Measurements from ENCODE around the gene TMEM205. TPM values are rescaled to one million over a fixed set of nuclear protein-coding genes. Genes with fewer than 3 reads are reported as not detected.

Gene TMEM205
- total RNA-seq, 2 experiments from 2014 or later: 39.9 to 58.9 TPM

DNA sequence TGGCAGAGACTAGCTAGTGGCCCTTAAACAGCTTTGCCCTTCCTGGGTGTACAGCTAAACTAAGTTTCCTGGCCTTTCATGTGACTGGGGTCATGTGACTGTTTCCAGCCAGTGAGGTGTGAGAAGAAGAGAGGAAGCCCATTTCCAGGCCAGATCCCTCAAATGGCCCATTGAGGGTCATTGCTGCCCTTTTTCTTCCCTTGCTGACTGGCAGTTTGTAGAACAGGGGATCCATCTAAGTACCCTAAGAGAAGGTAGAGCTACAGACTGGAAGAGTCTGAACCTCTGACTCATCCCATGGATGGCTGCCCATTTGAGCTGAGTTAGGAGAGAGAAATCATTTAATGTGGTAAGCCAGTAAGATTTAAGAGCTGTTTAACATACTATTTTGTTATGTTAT lies 31.2 kb upstream of the TMEM205 start:
- Histone ChIP-seq H3K4me3 (ENCODE audit: low read depth, low read length, poor library complexity, severe bottlenecking) (peak overlapping the region; percentile 87), H3K4me1 (ENCODE audit: insufficient read depth, low read length, poor library complexity, severe bottlenecking) (peaks cover 57% of the 10 kb centered on the region), H4K20me1 (ENCODE audit: insufficient read depth, low read length) (no peaks in the 10 kb centered on the region), H3K36me3 (ENCODE audit: insufficient read depth, low read length) (peaks cover 18% of the 10 kb centered on the region; the same call in 1 of the 2 replicates), H2AFZ (ENCODE audit: low read length) (peak overlapping the region; percentile 77), H3K9me3 (ENCODE audit: low read length) (no peaks in the 10 kb centered on the region), H3K9me2 (ENCODE audit: insufficient read depth, low read length) (no peaks in the 10 kb centered on the region), H3K4me2 (ENCODE audit: low read length) (peak overlapping the region; percentile 73), H3K27ac (ENCODE audit: low read depth, low read length, poor library complexity, severe bottlenecking) (peak overlapping the region; percentile 80), H3K79me2 (ENCODE audit: insufficient read depth, low read depth, low read length) (peaks cover 26% of the 10 kb centered on the region)
- TF ChIP-seq, protein P1, sequence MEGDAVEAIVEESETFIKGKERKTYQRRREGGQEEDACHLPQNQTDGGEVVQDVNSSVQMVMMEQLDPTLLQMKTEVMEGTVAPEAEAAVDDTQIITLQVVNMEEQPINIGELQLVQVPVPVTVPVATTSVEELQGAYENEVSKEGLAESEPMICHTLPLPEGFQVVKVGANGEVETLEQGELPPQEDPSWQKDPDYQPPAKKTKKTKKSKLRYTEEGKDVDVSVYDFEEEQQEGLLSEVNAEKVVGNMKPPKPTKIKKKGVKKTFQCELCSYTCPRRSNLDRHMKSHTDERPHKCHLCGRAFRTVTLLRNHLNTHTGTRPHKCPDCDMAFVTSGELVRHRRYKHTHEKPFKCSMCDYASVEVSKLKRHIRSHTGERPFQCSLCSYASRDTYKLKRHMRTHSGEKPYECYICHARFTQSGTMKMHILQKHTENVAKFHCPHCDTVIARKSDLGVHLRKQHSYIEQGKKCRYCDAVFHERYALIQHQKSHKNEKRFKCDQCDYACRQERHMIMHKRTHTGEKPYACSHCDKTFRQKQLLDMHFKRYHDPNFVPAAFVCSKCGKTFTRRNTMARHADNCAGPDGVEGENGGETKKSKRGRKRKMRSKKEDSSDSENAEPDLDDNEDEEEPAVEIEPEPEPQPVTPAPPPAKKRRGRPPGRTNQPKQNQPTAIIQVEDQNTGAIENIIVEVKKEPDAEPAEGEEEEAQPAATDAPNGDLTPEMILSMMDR (conservative IDR thresholded peaks at IDR 0.05; ENCODE audit: low read length): no peak
- TF ChIP-seq EZH2phosphoT487 (IDR thresholded peaks at IDR 0.05; ENCODE audit: borderline replicate concordance, low read depth, low read length): no peak
- ChIA-PET CTCF (ENCODE audit: unreplicated experiment) (interaction anchor here (2.6 kb wide), 1 partner anchor 105 kb away, joined by 11 read pairs; no protein-coding TSS in a partner anchor), POLR2A (interaction anchor here (0.7 to 1.7 kb wide), 4 partner anchors 37 to 458 kb away, joined by 4 to 7 read pairs (median 4); partner anchors contain the start of gene RAB3D)
- no TSS peak for BruUV-seq (replicated peaks)
- intact Hi-C loops (cut with micrococcal nuclease; ENCODE audit: unreplicated experiment): no loop called here
- DNase-seq (ENCODE audit: low spot score): peak; percentile 79

- Histone ChIP-seq H3K4me1 (ENCODE audit: insufficient read depth, low read length, poor library complexity, severe bottlenecking) (peaks cover 48% of the 10 kb centered on the region), H3K4me2 (ENCODE audit: low read length) (peak overlapping the region; percentile 73), H3K27ac (ENCODE audit: low read depth, low read length, poor library complexity, severe bottlenecking) (peak overlapping the region; percentile 80), H3K9me3 (ENCODE audit: low read length) (no peaks in the 10 kb centered on the region), H3K9me2 (ENCODE audit: insufficient read depth, low read length) (no peaks in the 10 kb centered on the region), H4K20me1 (ENCODE audit: insufficient read depth, low read length) (no peaks in the 10 kb centered on the region), H3K36me3 (ENCODE audit: insufficient read depth, low read length) (peaks cover 18% of the 10 kb centered on the region; the same call in 1 of the 2 replicates), H3K79me2 (ENCODE audit: insufficient read depth, low read depth, low read length) (peaks cover 26% of the 10 kb centered on the region), H2AFZ (ENCODE audit: low read length) (peak overlapping the region; percentile 10; the same call in 1 of the 2 replicates), H3K4me3 (ENCODE audit: low read depth, low read length, poor library complexity, severe bottlenecking) (peak overlapping the region; percentile 87)
- DNase-seq (ENCODE audit: low spot score): peak; percentile 92
- ChIA-PET CTCF (ENCODE audit: unreplicated experiment) (interaction anchor here (0.6 to 2.6 kb wide), 6 partner anchors 30 to 1468 kb away, joined by 3 to 11 read pairs (median 3); no protein-coding TSS in a partner anchor), POLR2A (interaction anchor here (0.6 to 2.3 kb wide), 16 partner anchors 12 to 402 kb away, joined by 3 to 10 read pairs (median 4); partner anchors contain the start of genes CCDC159, ELOF1 and TSPAN16)
- TSS peak; percentile 97 for BruUV-seq (replicated peaks)
- TF ChIP-seq EZH2phosphoT487 (IDR thresholded peaks at IDR 0.05; ENCODE audit: borderline replicate concordance, low read depth, low read length): no peak
- TF ChIP-seq, protein P1 (conservative IDR thresholded peaks at IDR 0.05; ENCODE audit: low read length): no peak
- intact Hi-C loops (cut with micrococcal nuclease; ENCODE audit: unreplicated experiment): loop anchor here (2.0 kb wide), 2 partner anchors 29 to 83 kb away; partner anchors contain the start of genes CCDC159 and TMEM205
Measured at GRCh38 chr19:11375143-11375948, 29.3 kb upstream of the TMEM205 start.
